Mesodermal cell (in vitro differentiated cells): Measurements from ENCODE around the gene SPOP.
"Not testable (repeated sequence)": the region's sequence is repeated elsewhere in the genome, so short reads cannot be mapped to it uniquely, and the experiment has no call there.

ENCODE experiments used
- H3K27ac ChIP-seq: 2 replicates; pipeline ENCODE4 v1.7.0; 2013; ENCODE audit warnings: mild to moderate bottlenecking, low read depth, low read length, moderate library complexity; ENCODE audit not compliant: severe bottlenecking
- H3K36me3 ChIP-seq: 2 replicates; pipeline ENCODE4 v1.7.1; 2013; ENCODE audit warnings: mild to moderate bottlenecking, low read length, moderate library complexity; ENCODE audit not compliant: control insufficient read depth, insufficient read depth
- H3K4me1 ChIP-seq: one replicate; pipeline ENCODE4 v1.7.1; 2013; ENCODE audit warnings: mild to moderate bottlenecking, low read length; ENCODE audit not compliant: insufficient read depth, control insufficient read depth, poor library complexity, severe bottlenecking
- H3K4me3 ChIP-seq: 2 replicates; pipeline ENCODE4 v1.7.0; 2013; ENCODE audit warnings: low read length, control low read depth, mild to moderate bottlenecking; ENCODE audit not compliant: insufficient read depth, poor library complexity, severe bottlenecking; ENCODE audit errors: extremely low read depth
- H3K9me3 ChIP-seq: 2 replicates; pipeline ENCODE4 v1.7.1; 2013; ENCODE audit warnings: mild to moderate bottlenecking, low read length, moderate library complexity; ENCODE audit not compliant: control insufficient read depth
- WGBS, 2 experiments: methylation state at CpG; one replicate each; pipeline ENCODE4 v1.1.5; 2013; ENCODE audit warnings: missing lambda C conversion rate in 2 of 2; ENCODE audit not compliant: insufficient coverage in 2 of 2; 5-methylcytosine and 5-hydroxymethylcytosine counted together

SPOP gene

GRCh38 chr17:49572226-49572625 is 105.7 kb downstream of the SPOP start:
- Histone ChIP-seq H3K4me3 (no peak overlapping the region), H3K4me1 (peaks cover 4% of the 10 kb centered on the region), H3K9me3 (no peaks in the 10 kb centered on the region), H3K36me3 (no peaks in the 10 kb centered on the region), H3K27ac (no peak overlapping the region)
- no CpG with 5 or more reads among the region's 3 CpGs for WGBS, 2 experiments

- Histone ChIP-seq H3K27ac (no peak overlapping the region), H3K36me3 (no peaks in the 10 kb centered on the region), H3K4me3 (no peak overlapping the region), H3K9me3 (no peaks in the 10 kb centered on the region), H3K4me1 (no peaks in the 10 kb centered on the region)
- WGBS, 2 experiments: 63 to 79% methylated on average over 2 to 3 of the region's 4 CpGs
These were observed 106.1 kb downstream of the SPOP start for GRCh38 chr17:49571764-49572163.

GRCh38 chr17:49571283-49571682 is 106.6 kb downstream of the SPOP start:
- no peak overlapping the region for H3K4me3 ChIP-seq
- H3K27ac ChIP-seq: no peak overlapping the region
- 70 to 73% methylated on average over 3 to 4 of the region's 6 CpGs for WGBS, 2 experiments
- no peaks in the 10 kb centered on the region for H3K4me1 ChIP-seq
- no peaks in the 10 kb centered on the region for H3K36me3 ChIP-seq
- H3K9me3 ChIP-seq: no peaks in the 10 kb centered on the region

- 76 to 82% methylated on average over 6 to 10 of the region's 11 CpGs for WGBS, 2 experiments
- no peaks in the 10 kb centered on the region for H3K36me3 ChIP-seq
- H3K27ac ChIP-seq: no peak overlapping the region
- no peaks in the 10 kb centered on the region for H3K9me3 ChIP-seq
- no peaks in the 10 kb centered on the region for H3K4me1 ChIP-seq
- H3K4me3 ChIP-seq: no peak overlapping the region
These were observed 107.2 kb downstream of the SPOP start for GRCh38 chr17:49570540-49571242.

GRCh38 chr17:49568695-49569047 is 109.2 kb downstream of the SPOP start:
- H3K27ac ChIP-seq, H3K36me3 ChIP-seq, H3K4me1 ChIP-seq, H3K9me3 ChIP-seq, H3K4me3 ChIP-seq: not testable (repeated sequence)
- WGBS, 2 experiments: 70 to 90% methylated on average over 4 of the region's 7 CpGs

- H3K4me3 ChIP-seq: peak overlapping the region; percentile 12
- WGBS, 2 experiments: 36 to 39% methylated on average over 37 to 40 of the region's 42 CpGs
These were observed 109.8 kb downstream of the SPOP start for GRCh38 chr17:49567871-49568694.

GRCh38 chr17:49567104-49567521 is 110.8 kb downstream of the SPOP start:
- 71 to 75% methylated on average over 7 to 9 of the region's 9 CpGs for WGBS, 2 experiments
- Histone ChIP-seq H3K4me1 (no peaks in the 10 kb centered on the region), H3K4me3 (no peak overlapping the region), H3K9me3 (no peaks in the 10 kb centered on the region), H3K27ac (no peak overlapping the region), H3K36me3 (no peaks in the 10 kb centered on the region)

More at GRCh38 chr17:49567871-49568694, 109.8 kb downstream of the SPOP start:
- H3K27ac ChIP-seq: no peak overlapping the region
- H3K36me3 ChIP-seq: no peaks in the 10 kb centered on the region
- H3K9me3 ChIP-seq: no peaks in the 10 kb centered on the region
- no peaks in the 10 kb centered on the region for H3K4me1 ChIP-seq

GRCh38 chr17:49566668-49567071 is 111.2 kb downstream of the SPOP start:
- H3K27ac ChIP-seq: no peak overlapping the region
- no peaks in the 10 kb centered on the region for H3K4me1 ChIP-seq
- WGBS, 2 experiments: 74 to 75% methylated on average over 2 to 4 of the region's 5 CpGs
- no peaks in the 10 kb centered on the region for H3K36me3 ChIP-seq
- H3K4me3 ChIP-seq: no peak overlapping the region
- no peaks in the 10 kb centered on the region for H3K9me3 ChIP-seq

GRCh38 chr17:49565948-49566491 is 111.9 kb downstream of the SPOP start:
- 43 to 62% methylated on average over 3 to 12 of the region's 14 CpGs for WGBS, 2 experiments
- H3K27ac ChIP-seq: no peak overlapping the region
- H3K36me3 ChIP-seq: no peaks in the 10 kb centered on the region
- no peak overlapping the region for H3K4me3 ChIP-seq
- H3K9me3 ChIP-seq: no peaks in the 10 kb centered on the region
- H3K4me1 ChIP-seq: no peaks in the 10 kb centered on the region

- Histone ChIP-seq H3K36me3 (no peaks in the 10 kb centered on the region), H3K27ac (no peak overlapping the region), H3K4me3 (no peak overlapping the region), H3K4me1 (no peaks in the 10 kb centered on the region), H3K9me3 (no peaks in the 10 kb centered on the region)
- WGBS, 2 experiments: 100% methylated on average over 1 of the region's 4 CpGs
These were observed 113.3 kb downstream of the SPOP start for GRCh38 chr17:49564638-49565037.
